AG10803 (cell line): ENCODE data around the gene CNP.

Source experiments
- DNase-seq: peaks from one replicate; pipeline ENCODE4 v3.0.0; 2010; ENCODE audit warnings: low read depth
- H3K4me3 ChIP-seq: 2 replicates; pipeline ENCODE4 v1.5.1; 2011; ENCODE audit warnings: mild to moderate bottlenecking, low read length, control low read depth
- TF ChIP-seq, protein P1 (sequence below): conservative IDR thresholded peaks from 2 replicates; pipeline ENCODE4 v1.5.1; 2011; ENCODE audit warnings: mild to moderate bottlenecking, low read length, control low read depth, inconsistent platforms

CNP gene

DNA sequence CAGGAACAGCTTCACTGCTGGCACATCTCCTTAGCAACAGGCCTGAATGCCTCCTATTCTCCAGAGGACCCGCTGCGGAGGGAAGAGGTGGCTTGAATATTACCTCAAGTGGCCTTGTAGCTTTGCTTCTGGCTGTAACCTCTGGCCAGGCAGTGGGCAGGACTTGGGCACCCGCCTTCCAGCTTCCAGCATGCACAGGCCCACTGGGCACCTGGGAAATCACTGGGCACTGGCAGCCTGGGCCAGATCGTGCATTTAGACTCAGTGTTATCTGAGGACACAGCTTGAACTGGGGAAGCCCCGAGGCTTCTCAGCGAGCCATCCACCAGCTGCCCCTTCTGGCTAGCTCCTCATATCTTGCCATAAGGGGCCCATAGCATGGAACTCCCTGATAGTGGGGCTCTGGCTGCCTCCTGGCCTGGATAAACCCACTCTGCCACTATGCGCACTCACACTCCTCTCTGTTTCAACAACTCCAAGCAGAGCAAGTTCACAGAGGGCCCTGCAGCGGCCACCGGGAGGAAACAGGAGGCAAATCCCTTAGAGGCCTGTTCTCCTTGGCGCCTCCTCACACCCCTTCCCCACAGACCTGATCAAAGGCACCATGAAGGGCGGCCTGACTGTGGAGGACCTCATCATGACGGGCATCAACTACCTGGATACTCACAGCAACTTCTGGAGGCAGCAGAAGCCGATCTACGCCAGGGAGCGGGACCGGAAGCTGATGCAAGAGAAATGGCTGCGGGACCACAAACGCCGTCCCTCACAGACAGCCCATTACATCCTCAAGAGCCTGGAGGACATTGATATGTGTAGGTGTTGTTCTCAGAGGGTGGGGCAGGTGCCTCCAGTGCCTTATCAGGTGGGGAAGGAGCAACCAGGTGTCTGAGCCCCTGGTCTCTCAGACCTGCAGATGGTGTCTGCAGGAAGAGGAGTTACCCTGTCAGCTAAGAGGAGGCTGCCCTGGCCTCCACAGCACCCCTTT lies 28.3 kb upstream of the CNP start:
- no peak for DNase-seq
- H3K4me3 ChIP-seq = no peak overlapping the region
- TF ChIP-seq, protein P1, sequence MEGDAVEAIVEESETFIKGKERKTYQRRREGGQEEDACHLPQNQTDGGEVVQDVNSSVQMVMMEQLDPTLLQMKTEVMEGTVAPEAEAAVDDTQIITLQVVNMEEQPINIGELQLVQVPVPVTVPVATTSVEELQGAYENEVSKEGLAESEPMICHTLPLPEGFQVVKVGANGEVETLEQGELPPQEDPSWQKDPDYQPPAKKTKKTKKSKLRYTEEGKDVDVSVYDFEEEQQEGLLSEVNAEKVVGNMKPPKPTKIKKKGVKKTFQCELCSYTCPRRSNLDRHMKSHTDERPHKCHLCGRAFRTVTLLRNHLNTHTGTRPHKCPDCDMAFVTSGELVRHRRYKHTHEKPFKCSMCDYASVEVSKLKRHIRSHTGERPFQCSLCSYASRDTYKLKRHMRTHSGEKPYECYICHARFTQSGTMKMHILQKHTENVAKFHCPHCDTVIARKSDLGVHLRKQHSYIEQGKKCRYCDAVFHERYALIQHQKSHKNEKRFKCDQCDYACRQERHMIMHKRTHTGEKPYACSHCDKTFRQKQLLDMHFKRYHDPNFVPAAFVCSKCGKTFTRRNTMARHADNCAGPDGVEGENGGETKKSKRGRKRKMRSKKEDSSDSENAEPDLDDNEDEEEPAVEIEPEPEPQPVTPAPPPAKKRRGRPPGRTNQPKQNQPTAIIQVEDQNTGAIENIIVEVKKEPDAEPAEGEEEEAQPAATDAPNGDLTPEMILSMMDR = no peak

DNA sequence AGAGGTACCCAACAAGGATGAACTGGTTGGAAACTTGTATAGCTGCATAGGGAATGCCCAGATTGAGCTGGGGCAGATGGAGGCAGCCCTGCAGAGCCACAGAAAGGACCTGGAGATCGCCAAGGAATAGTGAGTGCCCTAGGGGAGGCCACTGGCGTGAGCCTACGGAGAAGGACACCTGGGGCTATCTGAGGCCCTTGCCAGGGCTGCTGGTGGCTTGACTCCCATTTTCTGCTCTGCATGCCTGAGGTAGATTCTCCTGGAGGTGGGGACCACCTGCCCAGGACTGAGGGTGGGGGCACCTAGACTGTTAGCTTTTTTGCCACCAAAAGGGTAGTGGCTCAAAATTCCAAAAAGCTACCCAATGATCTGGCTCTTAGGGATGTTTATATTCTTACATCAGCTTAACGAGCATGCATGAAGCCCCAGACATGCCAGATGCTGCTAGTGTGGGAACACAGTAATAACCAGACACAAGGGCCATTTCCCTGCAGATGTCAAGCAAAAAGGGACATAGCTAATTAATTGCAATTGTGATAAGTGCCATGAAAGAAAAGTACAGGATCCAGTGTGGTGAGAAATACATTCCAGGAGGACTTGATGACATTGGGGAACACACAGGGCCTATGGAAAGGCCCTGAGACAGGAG lies 27.4 kb upstream of the CNP start:
- no peak for DNase-seq
- no peak overlapping the region for H3K4me3 ChIP-seq
- TF ChIP-seq, protein P1 = no peak

DNA sequence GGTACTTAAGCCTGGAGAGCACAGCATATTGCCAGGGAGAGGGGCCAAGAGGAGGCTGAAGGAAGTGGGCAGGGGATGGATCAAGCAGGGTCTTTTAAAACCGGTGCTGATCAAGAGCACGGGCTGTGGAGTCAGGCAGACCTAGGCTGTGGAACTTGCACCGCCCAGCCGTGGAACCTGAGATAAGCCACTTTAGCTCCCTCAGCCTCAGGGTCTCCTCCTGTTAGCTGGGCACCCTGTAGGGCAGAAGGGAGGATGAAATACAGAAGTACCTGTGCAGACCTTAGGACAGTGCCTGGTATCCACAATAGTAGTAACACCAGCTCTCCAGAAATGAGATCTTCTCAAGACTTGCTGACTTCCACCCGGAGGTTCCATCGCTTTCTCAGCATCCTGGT lies 26.9 kb upstream of the CNP start:
- no peak for DNase-seq
- TF ChIP-seq, protein P1 = no peak

DNA sequence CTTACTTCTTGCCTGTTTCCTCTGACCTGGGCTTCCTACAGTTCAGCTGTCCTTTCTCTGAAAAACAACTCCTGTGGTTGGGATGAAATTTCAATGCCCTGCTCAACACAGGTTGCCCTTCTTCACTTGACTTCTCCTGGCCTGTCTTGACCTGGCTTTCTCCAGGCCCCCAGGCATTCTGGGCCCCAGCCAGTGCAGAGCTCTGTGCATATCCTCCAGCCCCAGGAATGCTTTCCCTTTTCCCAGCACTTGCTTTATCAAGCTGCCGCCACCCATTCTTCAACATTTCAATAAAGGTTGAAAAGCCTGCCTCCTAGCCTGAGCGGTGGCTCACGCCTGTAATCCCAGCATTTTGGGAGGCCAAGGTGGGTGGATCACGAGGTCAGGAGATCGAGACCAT lies 25.4 kb upstream of the CNP start:
- TF ChIP-seq, protein P1 = no peak
- no peak for DNase-seq
- H3K4me3 ChIP-seq = no peak overlapping the region

More for the DNA sequence above, 26.9 kb upstream of the CNP start:
- no peak overlapping the region for H3K4me3 ChIP-seq

GRCh38 chr17:41942626-41943373 lies 23.8 kb upstream of the CNP start:
- H3K4me3 ChIP-seq = no peak overlapping the region
- TF ChIP-seq, protein P1 = no peak
- no peak for DNase-seq

DNA sequence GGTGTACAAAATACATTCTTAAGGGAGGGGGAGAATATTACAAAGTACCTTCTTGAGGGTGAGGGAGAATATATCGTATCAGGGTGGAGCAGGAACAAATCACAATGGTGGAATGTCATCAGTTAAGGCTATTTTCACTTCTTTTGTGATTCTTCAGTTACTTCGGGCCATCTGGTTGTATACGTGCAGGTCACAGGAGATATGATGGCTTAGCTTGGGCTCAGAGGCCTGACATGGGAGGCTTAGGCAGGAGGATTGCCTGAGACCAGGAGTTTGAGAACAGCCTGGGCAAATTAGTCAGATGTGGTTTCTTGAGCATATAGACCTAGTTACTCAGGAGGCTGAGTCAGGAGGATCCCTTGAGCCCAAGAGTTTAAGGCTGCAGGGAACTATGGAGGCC lies 23.1 kb upstream of the CNP start:
- no peak for DNase-seq
- no peak overlapping the region for H3K4me3 ChIP-seq
- TF ChIP-seq, protein P1 = no peak
